ENCODE results near the gene TTC1. TPM values are rescaled to one million over a fixed set of nuclear protein-coding genes. Genes with fewer than 3 reads are reported as not detected.

Gene TTC1
- total RNA-seq, 1 experiment from 2014 or later = 67.6 TPM

DNA sequence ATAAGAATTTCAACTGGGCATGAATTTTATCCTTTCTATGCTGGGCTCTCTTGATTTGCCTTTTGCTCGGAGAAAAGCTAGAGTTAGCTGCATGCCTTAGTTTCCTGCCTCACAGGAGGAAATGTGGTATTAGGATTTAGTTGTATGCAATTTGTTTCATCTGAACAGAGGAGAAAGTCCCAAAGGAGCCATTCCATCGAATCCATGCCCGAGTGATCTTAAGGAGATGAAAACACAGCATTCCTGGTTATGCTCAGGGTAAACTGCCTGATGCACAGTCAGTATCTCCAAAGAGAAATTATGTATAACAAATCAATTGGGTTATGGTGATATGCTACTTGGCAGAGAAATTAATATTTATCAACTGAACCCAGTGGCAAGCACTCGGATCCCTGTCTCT, 51.1 kb downstream of the TTC1 start:
- ChIA-PET POLR2A (no interaction called here), CTCF (no interaction called here)
- Histone ChIP-seq H3K27me3 (ENCODE audit: control insufficient read depth, insufficient read depth, low read length) (no peaks in the 10 kb centered on the region), H3K9me3 (ENCODE audit: control insufficient read depth, insufficient read depth, low read depth, low read length) (no peaks in the 10 kb centered on the region), H3K36me3 (ENCODE audit: control insufficient read depth, insufficient read depth, low read length) (peaks cover 5% of the 10 kb centered on the region; the same call in 1 of the 2 replicates), H3K27ac (ENCODE audit: low read length) (no peak overlapping the region), H3K4me1 (ENCODE audit: control insufficient read depth, insufficient read depth, low read length) (no peaks in the 10 kb centered on the region), H3K4me3 (ENCODE audit: low read depth in 2 of 2, low read length in 2 of 2) (no peak overlapping the region)
- DNase-seq (ENCODE audit: low read depth, low spot score) (no peak), ATAC-seq (no peak)
- TF ChIP-seq TCF7L2 (IDR thresholded peaks at IDR 0.05; ENCODE audit: low read depth, low read length) (no peak), POLR2AphosphoS5 (IDR thresholded peaks at IDR 0.05; ENCODE audit: low read depth, low read length) (no peak), SIN3A (IDR thresholded peaks at IDR 0.05; ENCODE audit: borderline replicate concordance, insufficient read depth, low read depth, low read length) (no peak)
- TF ChIP-seq, protein P1, sequence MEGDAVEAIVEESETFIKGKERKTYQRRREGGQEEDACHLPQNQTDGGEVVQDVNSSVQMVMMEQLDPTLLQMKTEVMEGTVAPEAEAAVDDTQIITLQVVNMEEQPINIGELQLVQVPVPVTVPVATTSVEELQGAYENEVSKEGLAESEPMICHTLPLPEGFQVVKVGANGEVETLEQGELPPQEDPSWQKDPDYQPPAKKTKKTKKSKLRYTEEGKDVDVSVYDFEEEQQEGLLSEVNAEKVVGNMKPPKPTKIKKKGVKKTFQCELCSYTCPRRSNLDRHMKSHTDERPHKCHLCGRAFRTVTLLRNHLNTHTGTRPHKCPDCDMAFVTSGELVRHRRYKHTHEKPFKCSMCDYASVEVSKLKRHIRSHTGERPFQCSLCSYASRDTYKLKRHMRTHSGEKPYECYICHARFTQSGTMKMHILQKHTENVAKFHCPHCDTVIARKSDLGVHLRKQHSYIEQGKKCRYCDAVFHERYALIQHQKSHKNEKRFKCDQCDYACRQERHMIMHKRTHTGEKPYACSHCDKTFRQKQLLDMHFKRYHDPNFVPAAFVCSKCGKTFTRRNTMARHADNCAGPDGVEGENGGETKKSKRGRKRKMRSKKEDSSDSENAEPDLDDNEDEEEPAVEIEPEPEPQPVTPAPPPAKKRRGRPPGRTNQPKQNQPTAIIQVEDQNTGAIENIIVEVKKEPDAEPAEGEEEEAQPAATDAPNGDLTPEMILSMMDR (IDR thresholded peaks at IDR 0.05) = no peak
- TF ChIP-seq, protein P2, sequence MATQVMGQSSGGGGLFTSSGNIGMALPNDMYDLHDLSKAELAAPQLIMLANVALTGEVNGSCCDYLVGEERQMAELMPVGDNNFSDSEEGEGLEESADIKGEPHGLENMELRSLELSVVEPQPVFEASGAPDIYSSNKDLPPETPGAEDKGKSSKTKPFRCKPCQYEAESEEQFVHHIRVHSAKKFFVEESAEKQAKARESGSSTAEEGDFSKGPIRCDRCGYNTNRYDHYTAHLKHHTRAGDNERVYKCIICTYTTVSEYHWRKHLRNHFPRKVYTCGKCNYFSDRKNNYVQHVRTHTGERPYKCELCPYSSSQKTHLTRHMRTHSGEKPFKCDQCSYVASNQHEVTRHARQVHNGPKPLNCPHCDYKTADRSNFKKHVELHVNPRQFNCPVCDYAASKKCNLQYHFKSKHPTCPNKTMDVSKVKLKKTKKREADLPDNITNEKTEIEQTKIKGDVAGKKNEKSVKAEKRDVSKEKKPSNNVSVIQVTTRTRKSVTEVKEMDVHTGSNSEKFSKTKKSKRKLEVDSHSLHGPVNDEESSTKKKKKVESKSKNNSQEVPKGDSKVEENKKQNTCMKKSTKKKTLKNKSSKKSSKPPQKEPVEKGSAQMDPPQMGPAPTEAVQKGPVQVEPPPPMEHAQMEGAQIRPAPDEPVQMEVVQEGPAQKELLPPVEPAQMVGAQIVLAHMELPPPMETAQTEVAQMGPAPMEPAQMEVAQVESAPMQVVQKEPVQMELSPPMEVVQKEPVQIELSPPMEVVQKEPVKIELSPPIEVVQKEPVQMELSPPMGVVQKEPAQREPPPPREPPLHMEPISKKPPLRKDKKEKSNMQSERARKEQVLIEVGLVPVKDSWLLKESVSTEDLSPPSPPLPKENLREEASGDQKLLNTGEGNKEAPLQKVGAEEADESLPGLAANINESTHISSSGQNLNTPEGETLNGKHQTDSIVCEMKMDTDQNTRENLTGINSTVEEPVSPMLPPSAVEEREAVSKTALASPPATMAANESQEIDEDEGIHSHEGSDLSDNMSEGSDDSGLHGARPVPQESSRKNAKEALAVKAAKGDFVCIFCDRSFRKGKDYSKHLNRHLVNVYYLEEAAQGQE (IDR thresholded peaks at IDR 0.05; ENCODE audit: insufficient read depth in 1 of 2, low read depth in 2 of 2, low read length in 1 of 2) = no peak
- intact Hi-C loops (cut with micrococcal nuclease; ENCODE audit: unreplicated experiment) (no loop called here), in situ Hi-C loops (cut with HindIII; ENCODE audit: low pct_unique_long_range_greater_than_20kb, low sequenced_read_pairs) (no loop called here)
- no TSS peak for BruUV-seq (replicated peaks)

DNA sequence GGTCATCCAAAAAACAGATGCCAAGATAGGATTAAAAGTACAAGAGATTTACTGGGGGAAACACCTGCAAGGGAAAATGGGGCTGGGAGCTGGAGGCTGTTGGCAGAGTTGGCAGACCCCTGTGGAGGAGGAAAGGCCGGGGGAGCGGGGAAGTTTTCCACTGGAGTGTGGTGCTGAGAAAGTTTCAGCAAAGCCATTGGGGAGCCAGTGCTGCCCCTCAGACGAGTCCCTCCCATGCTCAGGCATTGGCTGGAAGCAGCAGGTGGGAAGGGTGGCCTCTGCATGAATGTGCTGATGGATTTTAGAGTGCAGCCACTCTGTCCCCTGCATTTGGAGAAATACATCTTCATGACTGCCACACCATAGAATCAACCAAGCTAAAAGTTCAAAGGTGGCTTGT, 52.8 kb downstream of the TTC1 start:
- Histone ChIP-seq H3K9me3 (ENCODE audit: control insufficient read depth, insufficient read depth, low read depth, low read length) (no peaks in the 10 kb centered on the region), H3K4me3 (ENCODE audit: low read depth in 2 of 2, low read length in 2 of 2) (no peak overlapping the region), H3K27me3 (ENCODE audit: control insufficient read depth, insufficient read depth, low read length) (no peaks in the 10 kb centered on the region), H3K36me3 (ENCODE audit: control insufficient read depth, insufficient read depth, low read length) (peaks cover 9% of the 10 kb centered on the region; the same call in 1 of the 2 replicates), H3K4me1 (ENCODE audit: control insufficient read depth, insufficient read depth, low read length) (no peaks in the 10 kb centered on the region), H3K27ac (ENCODE audit: low read length) (no peak overlapping the region)
- ATAC-seq = no peak
- TF ChIP-seq, protein P1 (IDR thresholded peaks at IDR 0.05) = no peak
- TF ChIP-seq POLR2AphosphoS5 (IDR thresholded peaks at IDR 0.05; ENCODE audit: low read depth, low read length) (no peak), SIN3A (IDR thresholded peaks at IDR 0.05; ENCODE audit: borderline replicate concordance, insufficient read depth, low read depth, low read length) (no peak), TCF7L2 (IDR thresholded peaks at IDR 0.05; ENCODE audit: low read depth, low read length) (no peak)
- TF ChIP-seq, protein P2 (IDR thresholded peaks at IDR 0.05; ENCODE audit: insufficient read depth in 1 of 2, low read depth in 2 of 2, low read length in 1 of 2) = no peak
- POLR2A ChIA-PET = no interaction called here
- intact Hi-C loops (cut with micrococcal nuclease; ENCODE audit: unreplicated experiment) = no loop called here
- in situ Hi-C loops (cut with HindIII; ENCODE audit: low pct_unique_long_range_greater_than_20kb, low sequenced_read_pairs) = no loop called here
- no peak for DNase-seq (ENCODE audit: low read depth, low spot score)
- no TSS peak for BruUV-seq (replicated peaks)
- CTCF ChIA-PET = no interaction called here

All from Panc1 (cell line).